HG03575 (cell line): Measurements from ENCODE around the gene ZNF76.
"Not testable (repeated sequence)": the region's sequence is repeated elsewhere in the genome, so short reads cannot be mapped to it uniquely, and the experiment has no call there.

ENCODE experiments used
- ATAC-seq: cut with Tn5 transposase; IDR thresholded peaks from one replicate; pipeline ENCODE4 v1.9.1; 2021; ENCODE audit not compliant: unreplicated experiment, insufficient number of reproducible peaks, low FRiP score; ENCODE audit errors: extremely low read depth

ZNF76 gene

DNA sequence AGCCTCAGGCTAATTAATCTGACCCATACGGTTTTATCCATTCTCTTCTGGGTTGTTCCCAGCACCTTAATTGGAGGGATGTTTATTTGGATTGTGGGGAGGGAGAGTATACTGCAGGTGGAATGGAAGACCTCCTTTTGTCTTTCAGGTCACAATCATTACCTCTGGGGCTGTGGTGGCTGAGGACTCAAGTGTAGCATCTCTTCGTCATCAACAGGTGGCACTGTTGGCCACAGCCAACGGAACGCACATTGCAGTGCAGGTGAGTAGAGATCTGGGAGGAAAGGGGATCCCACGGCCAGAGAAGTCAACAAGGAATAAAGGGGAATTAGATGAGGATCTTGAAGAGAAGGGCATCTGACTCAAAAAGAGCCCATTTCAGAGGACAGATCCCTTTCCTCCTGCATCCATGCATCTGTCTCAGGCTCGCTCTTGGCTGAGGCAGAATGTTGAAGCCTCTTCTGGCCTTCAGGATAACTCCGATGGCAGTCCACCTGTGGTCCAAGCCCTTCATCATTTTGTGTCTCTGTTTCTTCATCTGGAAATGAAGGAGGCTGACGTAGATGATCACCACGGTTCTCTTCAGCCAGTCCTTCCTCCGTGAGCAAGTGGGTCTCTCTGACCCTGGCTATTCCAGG, 34.9 kb downstream of the ZNF76 start:
- ATAC-seq = no peak

GRCh38 chr6:35295036-35295435, 35.5 kb downstream of the ZNF76 start:
- no peak for ATAC-seq

DNA sequence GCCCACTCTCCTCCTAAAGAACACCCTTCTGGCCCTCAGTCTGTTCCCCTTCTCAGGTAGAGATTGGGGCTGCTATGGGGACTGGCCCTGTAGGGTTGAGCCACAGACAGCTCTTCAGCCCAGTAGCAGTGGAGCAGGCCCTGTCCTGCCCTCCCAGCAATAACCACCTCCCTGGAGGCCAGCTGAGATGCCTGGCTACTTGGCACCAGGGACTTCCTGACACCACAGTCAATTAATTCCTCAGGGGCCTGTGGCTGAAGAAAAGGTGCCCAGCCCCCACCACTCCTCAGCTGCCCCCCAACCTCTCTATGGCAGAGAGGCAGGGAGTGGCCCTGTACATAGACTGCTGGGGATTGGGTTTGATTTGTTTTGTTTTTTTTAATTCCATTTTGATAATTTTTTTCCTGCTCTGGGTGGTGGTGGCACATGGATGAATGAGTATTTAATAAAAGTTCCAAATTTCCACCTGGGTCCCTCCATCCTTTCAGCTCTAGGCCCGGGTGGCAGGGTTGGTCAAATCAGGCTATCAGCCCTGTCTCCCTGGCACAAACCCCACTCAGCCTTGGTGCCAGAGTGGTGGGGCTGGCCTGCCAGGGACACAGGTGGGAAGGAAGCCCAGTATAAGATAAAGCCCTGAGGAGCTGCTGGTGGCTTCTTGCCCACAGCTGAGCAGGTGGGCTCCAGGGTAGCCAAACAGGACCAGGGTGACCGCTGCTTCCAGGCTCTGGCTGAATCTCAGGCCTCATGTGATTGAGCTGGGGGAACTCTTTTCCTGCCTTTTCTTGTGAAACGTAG, 36.2 kb downstream of the ZNF76 start:
- ATAC-seq = no peak

DNA sequence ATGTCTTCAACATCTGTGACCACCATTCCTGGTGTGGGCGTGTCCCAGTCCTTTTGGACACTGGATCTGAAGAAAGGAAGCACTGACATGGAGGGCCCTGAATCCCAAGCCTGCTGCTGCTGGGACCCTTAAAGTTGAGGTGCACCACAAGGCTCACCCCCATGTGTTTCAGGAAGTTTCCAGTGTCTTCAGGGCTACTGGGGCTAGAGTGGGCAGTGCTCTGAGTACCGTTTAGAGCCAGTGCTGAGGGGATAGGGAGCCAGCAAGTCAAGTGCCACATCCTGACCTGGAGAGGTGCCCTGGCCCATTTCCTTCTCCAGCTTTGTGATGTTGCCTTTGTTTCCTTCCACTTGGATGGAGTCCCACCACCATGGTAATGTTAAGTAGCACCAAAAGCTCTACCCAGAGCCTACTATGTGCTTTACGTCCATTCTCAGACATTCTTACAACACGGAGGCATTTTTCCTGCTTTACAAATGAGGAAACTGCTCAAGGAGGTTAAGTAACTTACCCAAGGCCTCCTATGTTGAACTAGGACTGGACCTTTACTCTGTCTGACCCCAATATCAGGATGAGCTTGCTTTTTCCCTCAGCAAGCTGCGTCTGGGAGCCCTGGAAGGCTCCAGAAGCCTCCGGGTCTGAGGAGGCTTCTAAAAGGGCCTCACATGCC, 37.5 kb downstream of the ZNF76 start:
- ATAC-seq = no peak

DNA sequence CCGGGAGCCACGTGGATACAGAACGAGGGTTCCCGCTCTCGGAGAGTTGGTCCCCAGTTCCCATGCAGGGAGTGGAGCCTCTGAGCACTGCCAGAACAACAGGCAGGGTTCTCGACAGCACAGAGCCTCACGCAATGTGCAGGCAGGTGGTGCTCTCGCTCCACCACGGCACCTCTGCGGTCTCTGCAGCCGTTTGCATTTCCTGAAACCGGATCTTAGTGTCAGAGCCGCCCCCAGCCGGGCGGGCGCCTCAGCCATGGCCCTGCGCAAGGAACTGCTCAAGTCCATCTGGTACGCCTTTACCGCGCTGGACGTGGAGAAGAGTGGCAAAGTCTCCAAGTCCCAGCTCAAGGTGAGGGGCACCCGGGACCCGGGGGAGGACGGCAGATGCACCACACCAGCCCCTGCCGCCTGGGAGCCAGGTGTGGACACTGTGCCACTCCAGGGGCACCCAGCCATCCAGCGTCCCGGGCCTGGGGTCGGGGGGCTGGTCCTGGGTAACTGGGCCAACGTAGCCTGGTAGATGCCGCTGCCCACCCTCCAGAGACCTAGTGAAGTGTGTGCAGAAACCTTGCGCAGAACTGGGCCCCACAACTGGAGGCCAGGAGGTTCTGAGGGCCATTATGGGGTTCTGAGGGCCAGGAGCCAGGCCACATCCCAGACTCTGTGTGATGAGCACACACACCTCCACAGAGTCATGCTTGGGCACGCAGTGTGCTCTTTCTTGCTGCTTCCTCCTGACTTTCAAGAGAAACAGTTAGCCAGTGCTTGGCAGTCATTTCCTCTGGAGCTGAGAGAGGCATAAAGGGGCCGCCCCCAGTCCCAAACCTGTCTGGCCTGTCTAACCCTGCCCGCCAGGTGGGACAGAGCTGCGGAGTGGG, 38.3 kb downstream of the ZNF76 start, which contains the start of gene DEF6:
Gene DEF6 (plus strand): TSS at position 218 of the 881 bp plus-strand sequence. CDS start 39 bp downstream, at position 257.
- no peak for ATAC-seq

DNA sequence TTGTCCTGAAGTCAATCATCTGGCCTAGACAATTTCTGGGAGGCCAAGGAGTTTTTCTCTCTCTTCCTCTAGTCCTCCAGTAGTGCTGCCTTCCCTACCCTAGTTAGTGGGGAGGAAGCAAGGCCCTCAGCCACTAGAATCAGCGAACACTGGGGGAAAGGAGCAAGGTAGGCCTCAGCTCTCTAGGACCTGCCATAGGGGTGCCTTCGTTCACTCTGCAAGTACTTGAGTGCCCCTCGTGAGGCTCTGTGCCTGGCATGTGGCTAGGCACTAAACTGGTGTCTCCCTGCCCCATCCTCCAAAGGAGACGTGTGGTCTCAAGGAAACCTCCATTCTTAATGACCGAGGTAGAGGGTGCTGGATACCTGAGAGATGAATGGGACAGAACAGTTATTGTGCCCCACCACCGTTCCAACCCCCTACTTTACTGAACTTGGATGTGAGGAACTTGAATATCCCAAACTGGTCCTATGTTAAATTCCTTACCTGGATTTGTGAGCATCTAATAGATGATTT, 39.1 kb downstream of the ZNF76 start:
- ATAC-seq = no peak

DNA sequence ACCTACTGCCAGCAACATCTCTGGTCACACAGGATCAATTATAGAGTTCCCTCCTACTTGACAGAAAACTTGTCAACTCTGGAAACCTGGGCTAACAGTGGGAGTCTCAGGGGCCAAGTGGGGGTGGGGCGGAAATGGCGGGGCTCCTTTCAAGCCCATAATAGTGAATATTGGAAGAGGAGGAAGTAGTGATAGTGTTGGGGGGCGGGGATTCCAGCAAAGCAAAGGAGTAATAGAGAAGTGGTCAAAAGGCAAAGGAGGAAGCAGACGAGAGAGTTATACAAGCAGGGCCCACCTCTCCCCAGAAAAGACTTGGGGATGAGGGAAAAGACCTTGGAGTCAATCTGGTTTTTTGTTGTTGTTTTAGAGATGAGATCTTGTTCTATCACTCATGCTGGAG, 40.1 kb downstream of the ZNF76 start:
- ATAC-seq = no peak

- ATAC-seq = no peak
These were observed 41.3 kb downstream of the ZNF76 start for GRCh38 chr6:35300848-35301247.

DNA sequence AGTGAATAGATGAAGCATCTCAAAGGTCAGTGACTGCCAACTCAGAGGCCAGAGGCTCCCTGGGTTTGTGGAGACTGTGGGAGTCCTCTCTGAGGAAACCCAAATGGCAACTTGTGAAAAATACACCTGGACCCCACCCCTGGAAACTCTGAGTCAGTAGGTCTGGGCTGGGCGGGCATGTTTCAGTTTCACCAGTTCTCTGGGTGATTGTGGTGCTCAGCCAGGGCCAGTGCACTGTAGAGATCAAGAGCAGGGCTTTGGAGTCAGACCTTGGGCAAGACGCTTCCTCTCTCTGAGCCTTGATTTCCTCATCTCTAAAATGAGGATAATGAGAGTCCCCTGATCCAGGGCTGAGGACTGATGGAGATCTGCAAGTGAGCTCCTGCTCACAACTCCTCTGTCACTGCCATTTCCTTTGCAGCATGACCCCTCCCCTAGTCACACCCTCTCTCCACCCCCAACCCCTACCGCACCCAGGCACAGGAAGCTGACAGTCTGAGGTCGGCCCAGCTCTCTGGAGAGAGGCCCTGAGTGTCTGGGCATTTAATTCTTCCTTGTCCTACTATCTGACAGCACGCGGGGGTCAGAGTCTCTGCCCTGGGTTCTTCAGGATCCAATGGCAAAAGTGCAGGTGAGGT, 43.2 kb downstream of the ZNF76 start:
- ATAC-seq = peak; percentile 39

DNA sequence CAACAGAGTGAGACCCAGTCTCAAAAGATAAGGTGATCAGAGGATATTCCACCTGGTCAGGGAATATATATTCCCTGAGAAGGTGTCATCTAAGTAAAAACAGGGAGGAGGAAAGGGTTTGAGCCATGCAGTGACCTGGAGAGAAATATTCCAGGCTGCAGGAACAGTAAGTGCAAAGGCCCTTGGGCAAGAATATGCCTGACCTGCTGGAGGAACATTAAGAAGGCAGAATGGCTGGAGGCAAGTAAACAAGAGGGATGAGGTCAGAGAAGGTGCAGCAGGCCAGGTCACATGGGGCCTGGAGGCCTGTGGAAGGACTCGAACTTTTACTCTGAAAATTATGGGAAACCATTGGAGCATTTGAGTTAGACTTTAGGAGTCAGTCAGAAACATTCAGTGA, 44.8 kb downstream of the ZNF76 start:
- no peak for ATAC-seq

- ATAC-seq = no peak
These were observed 45.6 kb downstream of the ZNF76 start for GRCh38 chr6:35305117-35305516.

- ATAC-seq = not testable (repeated sequence)
These were observed 47.6 kb downstream of the ZNF76 start for GRCh38 chr6:35307138-35307537.

GRCh38 chr6:35308543-35308942, 49.0 kb downstream of the ZNF76 start:
- ATAC-seq = not testable (repeated sequence)

DNA sequence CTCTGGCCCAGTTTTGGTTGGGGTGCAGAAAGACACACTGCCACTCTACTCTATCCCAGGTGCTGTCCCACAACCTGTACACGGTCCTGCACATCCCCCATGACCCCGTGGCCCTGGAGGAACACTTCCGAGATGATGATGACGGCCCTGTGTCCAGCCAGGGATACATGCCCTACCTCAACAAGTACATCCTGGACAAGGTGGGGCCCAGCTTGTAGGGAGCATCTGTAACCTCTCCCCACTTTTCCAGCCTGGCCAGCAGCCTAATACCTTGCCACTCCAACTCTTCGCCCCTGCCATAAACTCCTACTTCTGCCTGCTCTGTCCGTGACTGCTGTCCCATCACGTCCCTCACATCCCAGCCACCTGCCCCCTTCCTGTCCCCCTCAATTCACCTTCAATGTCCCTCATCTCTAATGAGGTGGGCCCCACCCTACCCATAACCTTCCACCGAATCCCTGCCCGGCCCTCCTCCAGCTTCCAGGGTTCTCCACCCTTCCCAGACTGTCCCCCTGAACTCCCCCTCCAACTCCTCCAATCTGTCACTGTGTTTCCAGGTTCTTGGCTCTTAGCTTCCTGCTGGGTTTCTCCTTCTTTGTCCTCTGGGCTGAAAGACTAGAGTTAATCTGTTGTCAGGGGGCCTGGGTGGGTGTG, 50.2 kb downstream of the ZNF76 start:
- ATAC-seq = no peak

- ATAC-seq = no peak
These were observed 50.8 kb downstream of the ZNF76 start for GRCh38 chr6:35310265-35310831.

DNA sequence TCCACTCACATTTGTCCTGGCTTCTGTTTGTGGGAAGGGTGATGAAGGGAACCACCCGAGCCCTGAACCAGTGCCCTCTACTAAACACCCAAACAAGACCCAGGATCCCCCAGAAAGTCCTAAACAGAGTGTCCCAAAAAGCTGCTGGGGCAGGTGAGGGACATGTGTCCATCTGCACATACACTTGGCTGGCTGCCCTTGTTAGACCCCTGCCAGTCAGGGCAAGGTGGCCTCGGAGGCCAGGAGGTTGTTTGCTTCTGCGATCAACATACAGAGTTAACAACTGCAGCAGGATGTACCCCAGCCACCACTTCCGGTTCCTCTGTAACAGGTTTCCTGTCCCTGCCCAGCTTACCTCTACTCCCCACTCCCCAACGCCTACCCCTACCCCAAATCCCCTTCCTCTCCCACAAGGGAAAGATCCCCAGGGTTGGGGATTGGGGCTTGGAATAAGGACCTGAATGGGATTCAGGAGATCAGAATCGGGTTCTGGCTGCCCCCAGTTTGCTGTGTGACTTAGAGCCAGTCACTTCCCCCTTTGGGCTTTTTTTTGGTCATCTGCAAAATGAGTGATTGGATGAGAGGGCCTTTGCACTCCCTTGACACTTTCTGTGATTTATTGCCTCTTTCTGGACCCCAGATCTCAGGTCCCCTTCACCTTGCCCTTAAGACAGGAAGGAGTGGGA, 52.0 kb downstream of the ZNF76 start:
- ATAC-seq = no peak
